Activated CD4-positive, CD25-positive, alpha-beta regulatory T cell treated with anti-CD3 and anti-CD28 coated beads, Interleukin-2, amount 50 U/mL, for 16 hours (primary cell): ENCODE data around the gene PREB.

Experiments
- DNase-seq: peaks from one replicate; pipeline ENCODE4 v3.0.0-alpha.2; 2020; ENCODE audit warnings: low read depth, low spot score

The PREB gene

GRCh38 chr2:27082773-27083409, 51.5 kb downstream of the PREB start:
- no peak for DNase-seq

DNA sequence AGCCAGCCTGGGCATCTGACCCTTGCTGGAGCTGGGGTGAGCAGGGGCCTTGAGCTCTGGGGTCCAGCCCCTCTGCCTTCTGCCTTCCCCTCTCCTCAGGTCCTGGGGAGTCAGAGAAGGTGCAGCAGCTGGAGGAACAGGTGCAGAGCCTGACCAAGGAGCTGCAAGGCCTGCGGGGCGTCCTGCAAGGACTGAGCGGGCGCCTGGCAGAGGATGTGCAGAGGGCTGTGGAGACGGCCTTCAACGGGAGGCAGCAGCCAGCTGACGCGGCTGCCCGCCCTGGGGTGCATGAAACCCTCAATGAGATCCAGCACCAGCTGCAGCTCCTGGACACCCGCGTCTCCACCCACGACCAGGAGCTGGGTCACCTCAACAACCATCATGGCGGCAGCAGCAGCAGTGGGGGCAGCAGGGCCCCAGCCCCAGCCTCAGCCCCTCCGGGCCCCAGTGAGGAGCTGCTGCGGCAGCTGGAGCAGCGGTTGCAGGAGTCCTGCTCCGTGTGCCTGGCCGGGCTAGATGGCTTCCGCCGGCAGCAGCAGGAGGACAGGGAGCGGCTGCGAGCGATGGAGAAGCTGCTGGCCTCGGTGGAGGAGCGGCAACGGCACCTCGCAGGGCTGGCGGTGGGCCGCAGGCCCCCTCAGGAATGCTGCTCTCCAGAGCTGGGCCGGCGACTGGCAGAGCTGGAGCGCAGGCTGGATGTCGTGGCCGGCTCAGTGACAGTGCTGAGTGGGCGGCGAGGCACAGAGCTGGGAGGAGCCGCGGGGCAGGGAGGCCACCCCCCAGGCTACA, 52.3 kb downstream of the PREB start:
- DNase-seq = no peak
